Thyroid gland (tissue), 4 donors: ENCODE measurements around the gene KRTAP1-3.
"Not testable (repeated sequence)": the region's sequence is repeated elsewhere in the genome, so short reads cannot be mapped to it uniquely, and the experiment has no call there.

Source experiments
- CTCF ChIP-seq, 6 experiments: fragments of 200-600 bp in 3 of 6; fragments of 450-650 bp in 3 of 6; sonication (generic) in 3 of 6; IDR thresholded peaks; one replicate each; pipeline ENCODE4 v1.5.1; 2016 to 2019; ENCODE audit warnings: antibody characterized with exemption in 6 of 6, mild to moderate bottlenecking in 2 of 6, inconsistent platforms in 1 of 6, moderate library complexity in 1 of 6
- POLR2A ChIP-seq, 2 donors: fragments of 450-650 bp; IDR thresholded peaks; one replicate each; pipeline ENCODE4 v1.6.1; 2017; ENCODE audit warnings: antibody characterized with exemption in 2 of 2, mild to moderate bottlenecking in 2 of 2, moderate library complexity in 1 of 2

- TF ChIP-seq CTCF, POLR2A (IDR thresholded peaks at IDR 0.05): not testable (repeated sequence)
Measured at GRCh38 chr17:41083427-41083826, 48.8 kb upstream of the KRTAP1-3 start.
